HepG2 (cell line): ENCODE measurements around the gene APOD. TPM values are rescaled to one million over a fixed set of nuclear protein-coding genes. Genes with fewer than 3 reads are reported as not detected.

Experiments used
- ATF6 ChIP-seq: sonication (generic); formaldehyde crosslinking; conservative IDR thresholded peaks from 2 replicates; pipeline ENCODE4 v1.4.0; 2020; ENCODE audit warnings: missing genetic modification reagents
- CEBPG ChIP-seq: IDR thresholded peaks from 2 replicates; pipeline ENCODE4 v1.6.1; 2016
- HOXA5 ChIP-seq: sonication (generic); formaldehyde crosslinking; IDR thresholded peaks from 2 replicates; pipeline ENCODE4 v1.4.0; 2020; ENCODE audit warnings: missing genetic modification reagents
- KDM4B ChIP-seq: sonication (generic); formaldehyde crosslinking; IDR thresholded peaks from 2 replicates; pipeline ENCODE4 v1.4.0; 2020; ENCODE audit warnings: missing genetic modification reagents
- NFATC3 ChIP-seq: sonication (generic); formaldehyde crosslinking; IDR thresholded peaks from 2 replicates; pipeline ENCODE4 v1.5.1; 2020; ENCODE audit warnings: mild to moderate bottlenecking, missing genetic modification reagents
- NFE2L1 ChIP-seq: sonication (generic); formaldehyde crosslinking; IDR thresholded peaks from 2 replicates; pipeline ENCODE4 v1.4.0; 2020; ENCODE audit warnings: missing genetic modification reagents, mild to moderate bottlenecking, borderline replicate concordance
- RFX5 ChIP-seq: IDR thresholded peaks from 2 replicates; pipeline ENCODE4 v1.6.1; 2011; ENCODE audit warnings: low read depth, low read length, improper control_type of control experiment
- STAT5B ChIP-seq: sonication (generic); formaldehyde crosslinking; IDR thresholded peaks from 2 replicates; pipeline ENCODE4 v1.4.0; 2020; ENCODE audit warnings: missing genetic modification reagents
- TBX2 ChIP-seq: sonication (generic); formaldehyde crosslinking; IDR thresholded peaks from 2 replicates; pipeline ENCODE4 v1.5.0; 2020; ENCODE audit warnings: missing genetic modification reagents, mild to moderate bottlenecking, borderline replicate concordance
- ZBTB1 ChIP-seq: sonication (generic); formaldehyde crosslinking; IDR thresholded peaks from 2 replicates; pipeline ENCODE4 v1.4.0; 2020; ENCODE audit warnings: missing genetic modification reagents, borderline replicate concordance
- ZNF180 ChIP-seq: sonication (generic); formaldehyde crosslinking; IDR thresholded peaks from 2 replicates; pipeline ENCODE4 v1.4.0; 2020; ENCODE audit warnings: low read depth, missing genetic modification reagents, borderline replicate concordance
- ZNF230 ChIP-seq: sonication (generic); formaldehyde crosslinking; IDR thresholded peaks from 2 replicates; pipeline ENCODE4 v1.4.0; 2020; ENCODE audit warnings: mild to moderate bottlenecking, missing genetic modification reagents
- ZNF234 ChIP-seq: sonication (generic); formaldehyde crosslinking; conservative IDR thresholded peaks from 2 replicates; pipeline ENCODE4 v1.5.1; 2020; ENCODE audit warnings: mild to moderate bottlenecking, missing genetic modification reagents
- ZNF296 ChIP-seq: sonication (generic); formaldehyde crosslinking; conservative IDR thresholded peaks from 2 replicates; pipeline ENCODE4 v1.5.0; 2020; ENCODE audit warnings: mild to moderate bottlenecking, missing genetic modification reagents
- ZNF383 ChIP-seq: sonication (generic); formaldehyde crosslinking; IDR thresholded peaks from 2 replicates; pipeline ENCODE4 v1.4.0; 2020; ENCODE audit warnings: missing genetic modification reagents, mild to moderate bottlenecking, borderline replicate concordance
- ZNF503 ChIP-seq: sonication (generic); formaldehyde crosslinking; IDR thresholded peaks from 2 replicates; pipeline ENCODE4 v1.4.0; 2020; ENCODE audit warnings: missing genetic modification reagents
- ZNF530 ChIP-seq: sonication (generic); formaldehyde crosslinking; IDR thresholded peaks from 2 replicates; pipeline ENCODE4 v1.5.0; 2020; ENCODE audit warnings: low read depth, mild to moderate bottlenecking, missing genetic modification reagents
- ZNF598 ChIP-seq: sonication (generic); formaldehyde crosslinking; IDR thresholded peaks from 2 replicates; pipeline ENCODE4 v1.5.1; 2020; ENCODE audit warnings: mild to moderate bottlenecking, missing genetic modification reagents, borderline replicate concordance
- ZNF660 ChIP-seq: sonication (generic); formaldehyde crosslinking; IDR thresholded peaks from 2 replicates; pipeline ENCODE4 v1.5.1; 2020; ENCODE audit warnings: mild to moderate bottlenecking, low read depth, missing genetic modification reagents, borderline replicate concordance
- ZNF772 ChIP-seq: sonication (generic); formaldehyde crosslinking; IDR thresholded peaks from 2 replicates; pipeline ENCODE4 v1.5.0; 2020; ENCODE audit warnings: mild to moderate bottlenecking, missing genetic modification reagents
- ZNF776 ChIP-seq: sonication (generic); formaldehyde crosslinking; IDR thresholded peaks from 2 replicates; pipeline ENCODE4 v1.4.0; 2020; ENCODE audit warnings: mild to moderate bottlenecking, missing genetic modification reagents
- polyA plus RNA-seq, 8 experiments: library from polyadenylated mRNA; depleted of rRNA in 3 of 8; stranded (reverse) in 7 of 8; unstranded in 1 of 8; fragments of >200 nt; fragmentation: Illumina TruSeq in 4 of 8; extraction: Trizol in 4 of 8; gene quantifications; 2 replicates each; pipeline versions ENCODE4 v1.2.1 to v1.2.3, GENCODE V29; 2011 to 2016; ENCODE audit warnings: low read depth in 4 of 8, missing spikeins in 1 of 8, mixed read lengths in 1 of 8; ENCODE audit not compliant: insufficient read depth in 1 of 8
- total RNA-seq, 5 experiments: library from RNA; depleted of rRNA; stranded (reverse); fragments of >200 nt; fragmentation: Illumina TruSeq; extraction: Trizol; gene quantifications; 2 replicates each; pipeline ENCODE4 v1.2.3, GENCODE V29; 2016; ENCODE audit warnings: low read depth in 1 of 5
- TF ChIP-seq, protein P1 (sequence below), 2 experiments: sonication (generic) in 1 of 2; formaldehyde crosslinking in 1 of 2; IDR thresholded peaks; 2 replicates each; pipeline versions ENCODE4 v1.4.0 to v1.6.1; 2018 to 2020; ENCODE audit warnings: missing genetic modification reagents in 2 of 2, borderline replicate concordance in 1 of 2, low read depth in 1 of 2, mild to moderate bottlenecking in 1 of 2, missing biosample characterization in 1 of 2

Gene APOD
- total and polyA plus RNA-seq, 2 of the 13 experiments (the other 11 are each of a cell fraction or from before 2014, with no cell fraction given) = not detected

DNA sequence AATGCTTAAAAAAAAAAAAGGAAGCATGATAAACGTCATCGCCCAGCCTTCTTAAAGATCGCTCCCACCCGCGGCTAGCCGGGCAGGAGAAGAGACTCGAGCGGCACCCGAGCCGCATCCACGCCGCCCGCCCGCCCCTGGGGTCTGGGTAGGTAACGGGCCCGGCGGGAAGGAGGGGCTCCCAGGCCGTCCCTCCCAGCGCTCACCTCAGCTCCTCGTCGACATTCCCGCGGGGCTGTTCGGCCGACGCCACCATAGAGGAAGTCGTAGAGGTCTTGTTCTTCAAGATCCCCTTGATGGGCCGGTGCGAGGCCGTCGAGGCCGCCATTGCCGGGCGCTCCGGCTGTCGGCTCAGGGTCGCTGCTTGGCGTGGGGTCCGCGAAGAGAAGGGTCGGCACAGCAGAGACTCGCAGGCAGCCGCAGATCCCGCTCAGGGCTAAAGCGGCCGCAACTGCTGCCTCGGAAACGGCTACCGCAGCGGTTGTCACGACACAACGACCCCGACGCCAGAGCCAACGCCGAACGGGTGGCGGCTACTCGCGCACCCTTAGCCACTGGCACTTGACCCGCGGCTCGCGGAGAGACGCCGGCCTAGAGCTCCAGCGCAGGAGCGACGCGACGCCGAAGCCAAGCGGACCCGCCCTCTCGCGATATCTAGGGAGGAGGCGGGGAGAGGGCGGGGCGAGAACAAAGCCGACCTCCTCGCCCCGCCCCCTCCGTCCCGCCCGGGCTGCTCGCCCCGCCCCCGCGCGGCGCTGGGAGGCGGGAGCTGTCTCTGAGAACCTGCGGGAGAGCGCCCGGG lies 40.8 kb downstream of the APOD start, which contains the start of gene PPP1R2 (continued):
- no peak for TF ChIP-seq NFATC3 (CRISPR knock-in tag)
- no peak for TF ChIP-seq ZNF180
- peak; percentile 73; the same call in 1 of the 2 replicates for TF ChIP-seq HOXA5
- TF ChIP-seq ATF6 = no peak
- peak; percentile 76; the same call in 1 of the 2 replicates for TF ChIP-seq TBX2 (CRISPR knock-in tag)
- no peak for TF ChIP-seq ZNF772 (CRISPR knock-in tag)
- TF ChIP-seq ZNF598 = peak; percentile 67; the same call in 1 of the 2 replicates
- no peak for TF ChIP-seq CEBPG
- TF ChIP-seq ZNF776 (CRISPR knock-in tag) = peak; percentile 49; the same call in 1 of the 2 replicates
- TF ChIP-seq ZNF660 (CRISPR knock-in tag) = no peak
- TF ChIP-seq ZNF503 (CRISPR knock-in tag) = peak; percentile 44; the same call in 1 of the 2 replicates
- no peak for TF ChIP-seq ZNF383 (CRISPR knock-in tag)
- TF ChIP-seq NFE2L1 (CRISPR knock-in tag) = no peak
- TF ChIP-seq ZNF296 (CRISPR knock-in tag) = no peak
- TF ChIP-seq, protein P1, sequence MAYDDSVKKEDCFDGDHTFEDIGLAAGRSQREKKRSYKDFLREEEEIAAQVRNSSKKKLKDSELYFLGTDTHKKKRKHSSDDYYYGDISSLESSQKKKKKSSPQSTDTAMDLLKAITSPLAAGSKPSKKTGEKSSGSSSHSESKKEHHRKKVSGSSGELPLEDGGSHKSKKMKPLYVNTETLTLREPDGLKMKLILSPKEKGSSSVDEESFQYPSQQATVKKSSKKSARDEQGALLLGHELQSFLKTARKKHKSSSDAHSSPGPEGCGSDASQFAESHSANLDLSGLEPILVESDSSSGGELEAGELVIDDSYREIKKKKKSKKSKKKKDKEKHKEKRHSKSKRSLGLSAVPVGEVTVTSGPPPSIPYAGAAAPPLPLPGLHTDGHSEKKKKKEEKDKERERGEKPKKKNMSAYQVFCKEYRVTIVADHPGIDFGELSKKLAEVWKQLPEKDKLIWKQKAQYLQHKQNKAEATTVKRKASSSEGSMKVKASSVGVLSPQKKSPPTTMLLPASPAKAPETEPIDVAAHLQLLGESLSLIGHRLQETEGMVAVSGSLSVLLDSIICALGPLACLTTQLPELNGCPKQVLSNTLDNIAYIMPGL (CRISPR knock-in tag; IDR thresholded peaks at IDR 0.05; ENCODE audit: borderline replicate concordance in 1 of 2, low read depth in 1 of 2) = peak; percentile 45 to 88
- TF ChIP-seq ZBTB1 (CRISPR knock-in tag) = no peak
- no peak for TF ChIP-seq STAT5B (CRISPR knock-in tag)
- TF ChIP-seq KDM4B (CRISPR knock-in tag) = peak; percentile 79; the same call in 1 of the 2 replicates
- TF ChIP-seq RFX5 = no peak
- TF ChIP-seq ZNF234 (CRISPR knock-in tag) = no peak
- no peak for TF ChIP-seq ZNF230 (CRISPR knock-in tag)
- no peak for TF ChIP-seq ZNF530
